NB4 (cell line): ENCODE measurements around the gene HACD1.

Experiments
- CTCF ChIP-seq: IDR thresholded peaks from one replicate; pipeline ENCODE4 v1.5.1; 2012; ENCODE audit warnings: low read depth, low read length
- POLR2A ChIP-seq: IDR thresholded peaks from 2 replicates; pipeline ENCODE4 v1.6.1; 2011; ENCODE audit warnings: mild to moderate bottlenecking; ENCODE audit not compliant: insufficient read length; ENCODE audit errors: extremely low read depth

- TF ChIP-seq POLR2A = no peak
- TF ChIP-seq CTCF = no peak
Measured at GRCh38 chr10:17562614-17563013, 54.6 kb downstream of the HACD1 start.
